Esophagus squamous epithelium (tissue), 5 donors: ENCODE results near the gene FCHSD2. TPM values are rescaled to one million over a fixed set of nuclear protein-coding genes. Genes with fewer than 3 reads are reported as not detected.
"Not testable (repeated sequence)": the region's sequence is repeated elsewhere in the genome, so short reads cannot be mapped to it uniquely, and the experiment has no call there.

ENCODE experiments used
- DNase-seq: peaks from one replicate; lab custom pipeline; 2025; lab: John Stamatoyannopoulos, UW
- H3K27ac ChIP-seq, 4 donors: fragments of 200-600 bp; sonication (generic); one replicate each; pipeline ENCODE4 v1.5.1; 2016 to 2019; ENCODE audit warnings: mild to moderate bottlenecking in 1 of 4
- H3K27me3 ChIP-seq, 4 donors: fragments of 200-600 bp; sonication (generic); 1 replicate in 3 of 4; 2 replicates in 1 of 4; pipeline versions ENCODE4 v1.5.1 to v1.6.0; 2017 to 2021; ENCODE audit warnings: antibody characterized with exemption in 1 of 4
- H3K36me3 ChIP-seq, 3 donors: fragments of 200-600 bp; sonication (generic); one replicate each; pipeline ENCODE4 v1.5.1; 2016 to 2019
- H3K4me1 ChIP-seq, 3 donors: fragments of 200-600 bp; sonication (generic); one replicate each; pipeline ENCODE4 v1.5.1; 2017 to 2019
- H3K4me3 ChIP-seq, 4 donors: fragments of 200-600 bp; sonication (generic); 1 replicate in 3 of 4; 2 replicates in 1 of 4; pipeline ENCODE4 v1.5.1; 2016 to 2019; ENCODE audit warnings: mild to moderate bottlenecking in 2 of 4, moderate library complexity in 1 of 4
- H3K9me3 ChIP-seq, 3 donors: fragments of 200-600 bp; sonication (generic); one replicate each; pipeline ENCODE4 v1.5.1; 2016 to 2019
- CTCF ChIP-seq, 6 experiments: fragments of 450-650 bp in 4 of 6; fragments of 200-600 bp in 2 of 6; sonication (generic) in 2 of 6; IDR thresholded peaks; one replicate each; pipeline ENCODE4 v1.5.1; 2016 to 2019; ENCODE audit warnings: antibody characterized with exemption in 6 of 6, mild to moderate bottlenecking in 4 of 6, moderate library complexity in 4 of 6
- POLR2A ChIP-seq, 4 donors: fragments of 450-650 bp; IDR thresholded peaks; one replicate each; pipeline ENCODE4 v1.6.1; 2017; ENCODE audit warnings: antibody characterized with exemption in 4 of 4, mild to moderate bottlenecking in 4 of 4, moderate library complexity in 3 of 4
- WGBS, 2 donors: methylation state at CpG; one replicate each; pipeline ENCODE4 v1.1.5; 2018; 5-methylcytosine and 5-hydroxymethylcytosine counted together
- intact Hi-C: fragments of 100-400 bp; cut with DNase I; formaldehyde crosslinking; loops from one replicate; pipeline ENCODE4 v1.15.0; 2022
- total RNA-seq, 4 donors: library from RNA; depleted of rRNA; stranded (reverse); fragments of >200 nt; gene quantifications; one replicate each; pipeline ENCODE4 v1.1.0, GENCODE V29; 2016
- donor health status: DM: yes; HTN: yes; CAD: no.

Gene FCHSD2
- total RNA-seq, 4 donors from 2014 or later, result 4.1 to 12.8 (median 6.8) TPM

- Histone ChIP-seq H3K27ac (no peak overlapping the region), H3K27me3 (no peaks in the 10 kb centered on the region), H3K4me3 (no peak overlapping the region), H3K9me3 (no peaks in the 10 kb centered on the region), H3K36me3 (peaks cover 0 to 27% (median 0%) of the 10 kb centered on the region in 3 donors), H3K4me1 (peaks cover 0 to 8% (median 0%) of the 10 kb centered on the region in 3 donors)
- TF ChIP-seq CTCF (IDR thresholded peaks at IDR 0.05), result no peak
- TF ChIP-seq POLR2A (IDR thresholded peaks at IDR 0.05), result no peak
- intact Hi-C loops, result no loop called here
- DNase-seq, result no peak
Measured at GRCh38 chr11:73124800-73125199, 17.3 kb downstream of the FCHSD2 start.

- H3K36me3 ChIP-seq, result peaks cover 0 to 27% (median 0%) of the 10 kb centered on the region in 3 donors
- H3K9me3 ChIP-seq, H3K27ac ChIP-seq, DNase-seq, H3K27me3 ChIP-seq, intact Hi-C loops, H3K4me1 ChIP-seq, H3K4me3 ChIP-seq: not testable (repeated sequence)
- 94 to 95% methylated on average over 4 of the region's 4 CpGs for WGBS, 2 donors
Measured at GRCh38 chr11:73123892-73124291, 18.2 kb downstream of the FCHSD2 start.

GRCh38 chr11:73121692-73122091, 20.4 kb downstream of the FCHSD2 start:
- no peak for TF ChIP-seq CTCF (IDR thresholded peaks at IDR 0.05)
- Histone ChIP-seq H3K27me3 (no peaks in the 10 kb centered on the region), H3K36me3 (peaks cover 0 to 18% (median 0%) of the 10 kb centered on the region in 3 donors), H3K4me3 (no peak overlapping the region), H3K9me3 (no peaks in the 10 kb centered on the region), H3K4me1 (no peaks in the 10 kb centered on the region), H3K27ac (no peak overlapping the region)
- intact Hi-C loops, result no loop called here
- no peak for DNase-seq

- DNase-seq, result no peak
- Histone ChIP-seq H3K27ac (no peak overlapping the region), H3K9me3 (no peaks in the 10 kb centered on the region), H3K4me1 (peaks cover 0 to 4% (median 4%) of the 10 kb centered on the region in 3 donors), H3K36me3 (peaks cover 0 to 9% (median 0%) of the 10 kb centered on the region in 3 donors), H3K4me3 (no peak overlapping the region), H3K27me3 (no peaks in the 10 kb centered on the region)
- WGBS, 2 donors, result 85% methylated on average over 2 of the region's 2 CpGs
- intact Hi-C loops, result no loop called here
- TF ChIP-seq CTCF (IDR thresholded peaks at IDR 0.05), result no peak
- no peak for TF ChIP-seq POLR2A (IDR thresholded peaks at IDR 0.05)
Measured at GRCh38 chr11:73117071-73117470, 25.0 kb downstream of the FCHSD2 start.

GRCh38 chr11:73116636-73117035, 25.5 kb downstream of the FCHSD2 start:
- no peak for DNase-seq
- Histone ChIP-seq H3K4me1 (peaks cover 0 to 4% (median 4%) of the 10 kb centered on the region in 3 donors), H3K4me3 (no peak overlapping the region), H3K9me3 (no peaks in the 10 kb centered on the region), H3K36me3 (peaks cover 0 to 9% (median 0%) of the 10 kb centered on the region in 3 donors), H3K27me3 (no peaks in the 10 kb centered on the region), H3K27ac (no peak overlapping the region)
- 91% methylated on average over 8 of the region's 8 CpGs for WGBS, 2 donors
- intact Hi-C loops, result no loop called here
- no peak for TF ChIP-seq CTCF (IDR thresholded peaks at IDR 0.05)
- no peak for TF ChIP-seq POLR2A (IDR thresholded peaks at IDR 0.05)

GRCh38 chr11:73114835-73115220, 27.3 kb downstream of the FCHSD2 start:
- WGBS, 2 donors, result 65 to 92% methylated on average over 6 of the region's 6 CpGs

More at GRCh38 chr11:73114835-73115220, 27.3 kb downstream of the FCHSD2 start:
- Histone ChIP-seq H3K9me3 (no peaks in the 10 kb centered on the region), H3K36me3 (peaks cover 0 to 9% (median 0%) of the 10 kb centered on the region in 3 donors), H3K4me1 (peaks cover 0 to 4% (median 4%) of the 10 kb centered on the region in 3 donors), H3K4me3 (no peak overlapping the region), H3K27me3 (no peaks in the 10 kb centered on the region), H3K27ac (no peak overlapping the region)
- TF ChIP-seq CTCF (IDR thresholded peaks at IDR 0.05) (no peak), POLR2A (IDR thresholded peaks at IDR 0.05) (no peak)
- DNase-seq, result no peak
- intact Hi-C loops, result no loop called here
